Stimulated activated naive CD4-positive, alpha-beta T cell (primary cell): ENCODE data around the gene MDH1B.
A peak's percentile ranks its signal among the peaks of the same experiment; 100 is the strongest.

ENCODE experiments used
- DNase-seq, 6 experiments: peaks; one replicate each; lab custom pipeline; 2025; lab: John Stamatoyannopoulos, UW

The MDH1B gene

GRCh38 chr2:206693399-206694137, 71.6 kb downstream of the MDH1B start:
- DNase-seq: peak in 3 of 6 experiments; percentile 5 to 56 (median 54)

- no peak for DNase-seq
Observed at GRCh38 chr2:206692971-206693370, 72.2 kb downstream of the MDH1B start.

- DNase-seq: no peak
Observed at GRCh38 chr2:206688990-206689389, 76.1 kb downstream of the MDH1B start.

GRCh38 chr2:206688453-206688852, 76.7 kb downstream of the MDH1B start:
- DNase-seq: no peak
